ENCODE results near the gene ZNF345. TPM values are rescaled to one million over a fixed set of nuclear protein-coding genes. Genes with fewer than 3 reads are reported as not detected.

Gene ZNF345
- total and polyA plus RNA-seq, 10 of the 15 experiments (the other 5 are each of a cell fraction or from before 2014, with no cell fraction given) = 1.3 to 3.0 (median 2.0) TPM

DNA sequence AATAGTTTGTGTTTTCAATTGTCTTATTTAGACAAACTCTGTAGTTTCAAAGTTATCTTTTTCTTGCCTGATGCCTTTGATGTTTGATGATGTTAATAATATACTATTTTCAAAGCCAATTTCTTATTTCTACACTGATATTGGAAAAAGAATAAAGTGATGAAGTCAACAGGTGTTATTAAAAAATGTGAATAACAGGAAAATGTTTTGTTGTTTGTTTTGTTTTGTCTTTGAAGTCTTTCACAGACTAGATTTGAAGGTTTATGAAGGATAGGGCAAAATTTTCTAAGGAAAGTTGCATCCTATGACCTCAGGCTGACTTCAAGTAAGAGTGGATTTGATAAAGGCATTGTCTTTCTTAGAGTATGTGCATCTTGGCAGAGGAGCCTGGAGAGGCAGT is 43.6 kb upstream of the ZNF345 start:
- H3K27ac ChIP-seq (ENCODE audit: control insufficient read depth, insufficient read depth) = no peak overlapping the region
- no peak for TF ChIP-seq DPF2 (IDR thresholded peaks at IDR 0.05)
- no peak overlapping the region for H3K4me3 ChIP-seq
- SMC1A ChIA-PET (ENCODE audit: uncharacterized antibody, unreplicated experiment) = no interaction called here
- no peaks in the 10 kb centered on the region for H4K20me1 ChIP-seq (ENCODE audit: control insufficient read depth, insufficient read depth)
- DNase-seq (ENCODE audit: low read depth, low spot score) = no peak
- no peak for ATAC-seq
- BruUV-seq (replicated peaks) = no TSS peak
- FAIRE-seq = no peak
- H3K36me3 ChIP-seq (ENCODE audit: control insufficient read depth in 2 of 2, insufficient read depth in 2 of 2, low read length in 1 of 2) = no peaks in the 10 kb centered on the region
- in situ Hi-C loops (cut with MboI) = no loop called here
- peaks cover 14% of the 10 kb centered on the region for H3K9me3 ChIP-seq (replicated peaks; ENCODE audit: control insufficient read depth, insufficient read depth, low read length)
- no peak overlapping the region for H3K4me2 ChIP-seq (ENCODE audit: control insufficient read depth, insufficient read depth)
- no peak overlapping the region for H2AFZ ChIP-seq (ENCODE audit: control insufficient read depth, low read depth, low read length)
- H3K79me2 ChIP-seq (ENCODE audit: control insufficient read depth, insufficient read depth, low read length) = no peaks in the 10 kb centered on the region
- CTCF ChIA-PET = no interaction called here
- H3K4me1 ChIP-seq (ENCODE audit: control insufficient read depth, insufficient read depth, low read length) = no peaks in the 10 kb centered on the region
- POLR2A ChIA-PET = no interaction called here
- no peak overlapping the region for H3K9ac ChIP-seq (ENCODE audit: control insufficient read depth, insufficient read depth, low read length)
- intact Hi-C loops (cut with micrococcal nuclease; ENCODE audit: unreplicated experiment) = no loop called here
- RAD21 ChIA-PET (ENCODE audit: unreplicated experiment) = no interaction called here
- H3K27me3 ChIP-seq (replicated peaks in 1 of 2; ENCODE audit: control insufficient read depth in 2 of 2, insufficient read depth in 2 of 2, low read length in 1 of 2) = no peaks in the 10 kb centered on the region

DNA sequence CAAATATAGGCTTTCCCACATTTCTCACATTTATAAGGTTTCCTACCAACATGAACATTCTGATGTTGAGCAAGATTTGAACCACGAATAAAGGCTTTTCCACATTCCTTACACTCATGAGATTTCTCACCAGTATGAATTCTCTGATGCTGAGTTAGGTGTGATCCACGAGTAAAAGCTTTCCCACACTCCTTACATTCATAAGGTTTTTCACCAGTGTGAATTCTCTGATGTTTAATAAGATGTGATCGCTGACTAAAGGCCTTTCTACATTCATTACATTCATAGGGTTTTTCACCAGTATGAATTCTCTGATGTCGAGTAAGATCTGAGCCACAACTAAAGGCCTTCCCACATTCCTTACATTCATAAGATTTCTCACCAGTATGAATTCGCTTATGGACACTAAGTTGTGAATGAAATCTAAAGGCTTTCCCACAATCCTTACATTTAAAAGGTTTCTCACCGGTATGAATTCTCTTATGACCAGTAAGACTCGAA is 31.5 kb upstream of the ZNF345 start:
- Histone ChIP-seq H3K4me2 (ENCODE audit: control insufficient read depth, insufficient read depth) (no peak overlapping the region), H2AFZ (ENCODE audit: control insufficient read depth, low read depth, low read length) (no peak overlapping the region), H4K20me1 (ENCODE audit: control insufficient read depth, insufficient read depth) (no peaks in the 10 kb centered on the region), H3K9ac (ENCODE audit: control insufficient read depth, insufficient read depth, low read length) (no peak overlapping the region), H3K27me3 (replicated peaks in 1 of 2; ENCODE audit: control insufficient read depth in 2 of 2, insufficient read depth in 2 of 2, low read length in 1 of 2) (no peaks in the 10 kb centered on the region), H3K9me3 (replicated peaks; ENCODE audit: control insufficient read depth, insufficient read depth, low read length) (peaks cover 41% of the 10 kb centered on the region), H3K27ac (ENCODE audit: control insufficient read depth, insufficient read depth) (no peak overlapping the region), H3K4me1 (ENCODE audit: control insufficient read depth, insufficient read depth, low read length) (no peaks in the 10 kb centered on the region), H3K79me2 (ENCODE audit: control insufficient read depth, insufficient read depth, low read length) (no peaks in the 10 kb centered on the region), H3K36me3 (ENCODE audit: control insufficient read depth in 2 of 2, insufficient read depth in 2 of 2, low read length in 1 of 2) (no peaks in the 10 kb centered on the region; a peak in 1 of 4 replicates), H3K4me3 (no peak overlapping the region)
- TF ChIP-seq ZNF274 (IDR thresholded peaks at IDR 0.05; ENCODE audit: insufficient read depth, insufficient read length) (peak; percentile 92), LARP7 (IDR thresholded peaks at IDR 0.05) (no peak), CBX5 (IDR thresholded peaks at IDR 0.05; ENCODE audit: low read depth) (0 out of 2 replicates have a peak, but pooled peaks have one; percentile 70), ZNF384 (IDR thresholded peaks at IDR 0.05; ENCODE audit: borderline replicate concordance, low read depth, low read length) (no peak), KLF5 (IDR thresholded peaks at IDR 0.05; ENCODE audit: partially characterized antibody) (peak; percentile 55)
- TF ChIP-seq, protein P1, sequence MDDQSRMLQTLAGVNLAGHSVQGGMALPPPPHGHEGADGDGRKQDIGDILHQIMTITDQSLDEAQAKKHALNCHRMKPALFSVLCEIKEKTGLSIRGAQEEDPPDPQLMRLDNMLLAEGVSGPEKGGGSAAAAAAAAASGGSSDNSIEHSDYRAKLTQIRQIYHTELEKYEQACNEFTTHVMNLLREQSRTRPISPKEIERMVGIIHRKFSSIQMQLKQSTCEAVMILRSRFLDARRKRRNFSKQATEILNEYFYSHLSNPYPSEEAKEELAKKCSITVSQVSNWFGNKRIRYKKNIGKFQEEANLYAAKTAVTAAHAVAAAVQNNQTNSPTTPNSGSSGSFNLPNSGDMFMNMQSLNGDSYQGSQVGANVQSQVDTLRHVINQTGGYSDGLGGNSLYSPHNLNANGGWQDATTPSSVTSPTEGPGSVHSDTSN (IDR thresholded peaks at IDR 0.05; ENCODE audit: insufficient replicate concordance, low read depth, low read length) = no peak
- SMC1A ChIA-PET (ENCODE audit: uncharacterized antibody, unreplicated experiment) = no interaction called here
- intact Hi-C loops (cut with micrococcal nuclease; ENCODE audit: unreplicated experiment) (no loop called here), in situ Hi-C loops (cut with MboI) (no loop called here)
- WGBS (ENCODE audit: insufficient coverage, insufficient replicate concordance, low lambda C conversion rate, missing lambda C conversion rate) = 86% methylated on average over 7 of the region's 7 CpGs
- no TSS peak for BruUV-seq (replicated peaks)
- CTCF ChIA-PET = no interaction called here
- FAIRE-seq (no peak), DNase-seq (ENCODE audit: low read depth, low spot score) (no peak), ATAC-seq (no peak)
- POLR2A ChIA-PET = no interaction called here
- RAD21 ChIA-PET (ENCODE audit: unreplicated experiment) = no interaction called here
